CD14-positive monocyte (primary cell): ENCODE results near the gene TLE7. TPM values are rescaled to one million over a fixed set of nuclear protein-coding genes. Genes with fewer than 3 reads are reported as not detected.

Source experiments
- DNase-seq, 3 donors: peaks; one replicate each; pipeline ENCODE4 v3.0.0-alpha.2; 2011 to 2022
- H2AFZ ChIP-seq: 2 replicates; pipeline ENCODE4 v1.6.0; 2012; ENCODE audit warnings: mild to moderate bottlenecking, low read depth, low read length, inconsistent platforms; ENCODE audit not compliant: insufficient read depth, poor library complexity, severe bottlenecking
- H3K27ac ChIP-seq, 2 donors: 1 replicate in 1 of 2; 2 replicates in 1 of 2; pipeline ENCODE4 v1.5.1; 2012 to 2013; ENCODE audit warnings: low read length in 2 of 2, control low read depth in 1 of 2, inconsistent platforms in 1 of 2, low read depth in 1 of 2, mild to moderate bottlenecking in 1 of 2
- H3K27me3 ChIP-seq, 2 donors: one replicate each; pipeline versions ENCODE4 v1.6.0 to v1.6.1; 2011 to 2013; ENCODE audit warnings: low read length in 2 of 2; ENCODE audit not compliant: control insufficient read depth in 2 of 2, insufficient read depth in 2 of 2
- H3K36me3 ChIP-seq, 2 donors: replicated peaks in 1 of 2; 1 replicate in 1 of 2; 2 replicates in 1 of 2; pipeline versions ENCODE4 v1.5.1 to v1.6.1; 2012 to 2013; ENCODE audit warnings: low read length in 2 of 2, control low read depth in 1 of 2, inconsistent platforms in 1 of 2, mild to moderate bottlenecking in 1 of 2; ENCODE audit not compliant: insufficient read depth in 2 of 2, control insufficient read depth in 1 of 2
- H3K4me1 ChIP-seq, 2 donors: 1 replicate in 1 of 2; 2 replicates in 1 of 2; pipeline versions ENCODE4 v1.5.1 to v1.6.1; 2012 to 2013; ENCODE audit warnings: low read length in 2 of 2, control low read depth in 1 of 2, inconsistent platforms in 1 of 2, mild to moderate bottlenecking in 1 of 2, moderate library complexity in 1 of 2; ENCODE audit not compliant: insufficient read depth in 2 of 2, control insufficient read depth in 1 of 2
- H3K4me2 ChIP-seq: replicated peaks from 2 replicates; pipeline ENCODE3; 2012; ENCODE audit warnings: low read length, moderate library complexity, mild to moderate bottlenecking; ENCODE audit not compliant: poor library complexity, severe bottlenecking; ENCODE audit errors: extremely low read depth
- H3K4me3 ChIP-seq, 3 experiments: fragments of 200-600 bp in 1 of 3; sonication (generic) in 1 of 3; replicated peaks in 1 of 3; 1 replicate in 2 of 3; 2 replicates in 1 of 3; pipeline ENCODE4 v1.5.1; 2011 to 2013; ENCODE audit warnings: low read length in 3 of 3, mild to moderate bottlenecking in 3 of 3, control low read depth in 2 of 3, low read depth in 2 of 3, inconsistent platforms in 1 of 3, moderate library complexity in 1 of 3
- H3K79me2 ChIP-seq: 2 replicates; pipeline ENCODE4 v1.6.0; 2012; ENCODE audit warnings: mild to moderate bottlenecking, control low read depth, inconsistent platforms, low read length, moderate library complexity; ENCODE audit not compliant: insufficient read depth
- H3K9ac ChIP-seq: 2 replicates; pipeline ENCODE4 v1.6.0; 2017; ENCODE audit warnings: low read length, mild to moderate bottlenecking; ENCODE audit not compliant: insufficient read depth, poor library complexity, severe bottlenecking
- H3K9me3 ChIP-seq, 2 donors: replicated peaks in 1 of 2; 1 replicate in 1 of 2; 2 replicates in 1 of 2; pipeline versions ENCODE4 v1.5.1 to v1.6.1; 2012 to 2013; ENCODE audit warnings: low read length in 2 of 2, control low read depth in 1 of 2; ENCODE audit not compliant: control insufficient read depth in 1 of 2, insufficient read depth in 1 of 2
- H4K20me1 ChIP-seq: 2 replicates; pipeline ENCODE4 v1.6.0; 2012; ENCODE audit warnings: mild to moderate bottlenecking, low read length, control low read depth, moderate library complexity; ENCODE audit not compliant: insufficient read depth
- H3K27ac Mint-ChIP-seq, 7 donors: one replicate each; pipeline ENCODE4 v1.8.0; 2020; ENCODE audit warnings: mild to moderate bottlenecking in 7 of 7, mixed read lengths in 7 of 7, moderate library complexity in 6 of 7, inconsistent platforms in 2 of 7
- H3K27me3 Mint-ChIP-seq, 3 donors: one replicate each; pipeline ENCODE4 v1.8.0; 2021 to 2022; ENCODE audit warnings: low read depth in 3 of 3, mild to moderate bottlenecking in 3 of 3, mixed read lengths in 3 of 3, moderate library complexity in 3 of 3, inconsistent platforms in 1 of 3
- H3K36me3 Mint-ChIP-seq, 2 donors: one replicate each; pipeline ENCODE4 v1.8.0; 2020; ENCODE audit warnings: mixed read lengths in 2 of 2, inconsistent platforms in 1 of 2, mild to moderate bottlenecking in 1 of 2
- H3K4me1 Mint-ChIP-seq: one replicate; pipeline ENCODE4 v1.8.0; 2020; ENCODE audit warnings: mild to moderate bottlenecking, mixed read lengths
- H3K4me3 Mint-ChIP-seq, 2 donors: one replicate each; pipeline ENCODE4 v1.8.0; 2020; ENCODE audit warnings: mild to moderate bottlenecking in 2 of 2, mixed read lengths in 2 of 2, moderate library complexity in 1 of 2
- H3K9me3 Mint-ChIP-seq, 7 donors: one replicate each; pipeline ENCODE4 v1.8.0; 2020 to 2022; ENCODE audit warnings: mixed read lengths in 7 of 7, mild to moderate bottlenecking in 6 of 7, moderate library complexity in 6 of 7, inconsistent platforms in 2 of 7
- CTCF ChIP-seq: fragments of 200-600 bp; IDR thresholded peaks from one replicate; pipeline ENCODE4 v1.8.0; 2022; ENCODE audit warnings: antibody characterized with exemption, mild to moderate bottlenecking
- WGBS: methylation state at CpG from one replicate; pipeline ENCODE4 v1.1.5; 2013; ENCODE audit warnings: missing lambda C conversion rate; ENCODE audit not compliant: insufficient coverage; 5-methylcytosine and 5-hydroxymethylcytosine counted together
- intact Hi-C, 2 donors: fragments of 100-400 bp; cut with micrococcal nuclease; formaldehyde crosslinking; loops; one replicate each; pipeline versions ENCODE4 v1.15.0 to v1.15.1; 2023
- polyA plus RNA-seq, 3 donors: library from polyadenylated mRNA; depleted of rRNA in 1 of 3; unstranded in 2 of 3; stranded (reverse) in 1 of 3; fragments of 300-500 nt in 2 of 3; fragments of >200 nt in 1 of 3; fragmentation: Illumina TruSeq in 2 of 3; gene quantifications; 1 replicate in 2 of 3; 2 replicates in 1 of 3; pipeline ENCODE4 v1.2.3, GENCODE V29; 2012 to 2021

The TLE7 gene
- polyA plus RNA-seq, 3 donors, result not detected

DNA sequence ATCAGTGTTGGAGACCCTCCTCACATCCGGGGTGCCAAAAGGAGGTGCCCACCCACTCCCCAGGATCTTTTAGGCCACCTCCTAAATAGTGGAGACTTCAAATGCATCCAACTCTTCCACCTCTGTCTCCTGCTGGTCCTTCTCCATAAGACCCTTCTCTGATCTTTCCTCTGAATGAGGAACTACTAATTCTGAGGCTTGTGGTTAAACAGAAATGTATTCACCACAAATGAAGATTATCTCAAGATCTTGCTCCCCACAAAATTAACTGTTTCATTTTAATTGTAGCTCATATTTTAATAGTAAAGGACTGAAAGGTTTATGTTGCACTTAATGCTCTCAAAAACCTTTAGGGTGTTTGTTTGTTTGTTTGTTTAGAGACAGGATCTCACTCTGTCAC, 34.1 kb downstream of the TLE7 start:
- no peak overlapping the region for H3K4me3 Mint-ChIP-seq
- no peak for TF ChIP-seq CTCF

GRCh38 chr16:71406724-71407123, 35.1 kb downstream of the TLE7 start:
- Mint-ChIP-seq H3K27ac (no peak overlapping the region), H3K36me3 (no peaks in the 10 kb centered on the region), H3K4me1 (peaks cover 5% of the 10 kb centered on the region), H3K9me3 (peaks cover 4 to 30% (median 21%) of the 10 kb centered on the region in 7 donors), H3K27me3 (peaks cover 22 to 62% (median 24%) of the 10 kb centered on the region in 3 donors), H3K4me3 (no peak overlapping the region)
- no peak for DNase-seq
- H3K79me2 ChIP-seq, result no peaks in the 10 kb centered on the region
- H3K27me3 ChIP-seq, result peaks cover 0 to 15% of the 10 kb centered on the region in 2 donors
- H3K9me3 ChIP-seq, result peaks cover 16 to 19% of the 10 kb centered on the region in 2 donors
- no peak overlapping the region for H3K9ac ChIP-seq
- 68% methylated on average over 4 of the region's 8 CpGs for WGBS
- H3K4me3 ChIP-seq, result no peak overlapping the region
- TF ChIP-seq CTCF, result no peak
- no peaks in the 10 kb centered on the region for H3K4me1 ChIP-seq
- intact Hi-C loops, result no loop called here
- no peak overlapping the region for H3K4me2 ChIP-seq
- no peaks in the 10 kb centered on the region for H3K36me3 ChIP-seq
- no peak overlapping the region for H2AFZ ChIP-seq
- H4K20me1 ChIP-seq, result no peaks in the 10 kb centered on the region
- H3K27ac ChIP-seq, result no peak overlapping the region

More for the DNA sequence above, 34.1 kb downstream of the TLE7 start:
- Mint-ChIP-seq H3K4me1 (peaks cover 6% of the 10 kb centered on the region), H3K27me3 (peaks cover 23 to 63% (median 24%) of the 10 kb centered on the region in 3 donors), H3K36me3 (no peaks in the 10 kb centered on the region), H3K9me3 (peaks cover 4 to 29% (median 19%) of the 10 kb centered on the region in 7 donors), H3K27ac (no peak overlapping the region)
- Histone ChIP-seq H4K20me1 (no peaks in the 10 kb centered on the region), H3K27me3 (peaks cover 0 to 14% of the 10 kb centered on the region in 2 donors), H3K4me1 (no peaks in the 10 kb centered on the region), H3K79me2 (no peaks in the 10 kb centered on the region), H3K4me2 (no peak overlapping the region), H2AFZ (no peak overlapping the region), H3K36me3 (no peaks in the 10 kb centered on the region), H3K27ac (no peak overlapping the region), H3K4me3 (no peak overlapping the region), H3K9ac (no peak overlapping the region), H3K9me3 (peaks cover 16 to 19% of the 10 kb centered on the region in 2 donors)
- WGBS, result 71% methylated on average over 1 of the region's 1 CpG
- intact Hi-C loops, result no loop called here
- DNase-seq, result no peak
